Smooth muscle cell (in vitro differentiated cells): ENCODE measurements around the gene TXNDC11. TPM values are rescaled to one million over a fixed set of nuclear protein-coding genes. Genes with fewer than 3 reads are reported as not detected.
A peak's percentile ranks its signal among the peaks of the same experiment; 100 is the strongest.

Experiments used
- DNase-seq: peaks from one replicate; lab custom pipeline; 2025; ENCODE audit not compliant: unreplicated experiment; lab: John Stamatoyannopoulos, UW
- H2AFZ ChIP-seq: fragments of 200-600 bp; sonication (generic); 2 replicates; pipeline ENCODE4 v1.6.0; 2016; ENCODE audit warnings: antibody characterized with exemption, low read depth, mild to moderate bottlenecking
- H3F3A ChIP-seq: fragments of 200-600 bp; sonication (generic); 2 replicates; pipeline ENCODE4 v1.6.0; 2017; ENCODE audit warnings: antibody characterized with exemption, low read depth
- H3K27ac ChIP-seq: fragments of 200-600 bp; sonication (generic); 2 replicates; pipeline ENCODE4 v1.5.1; 2016; ENCODE audit warnings: low read depth, mild to moderate bottlenecking
- H3K27me3 ChIP-seq: fragments of 200-600 bp; sonication (generic); 2 replicates; pipeline ENCODE4 v1.6.1; 2016; ENCODE audit warnings: low read depth, mild to moderate bottlenecking
- H3K36me3 ChIP-seq: fragments of 200-600 bp; sonication (generic); 2 replicates; pipeline ENCODE4 v1.5.1; 2016; ENCODE audit warnings: low read depth
- H3K4me1 ChIP-seq: fragments of 200-600 bp; sonication (generic); 2 replicates; pipeline ENCODE4 v1.5.1; 2016; ENCODE audit warnings: low read depth
- H3K4me2 ChIP-seq: fragments of 200-600 bp; sonication (generic); 2 replicates; pipeline ENCODE4 v1.6.0; 2016; ENCODE audit warnings: mild to moderate bottlenecking
- H3K4me3 ChIP-seq: fragments of 200-600 bp; sonication (generic); 2 replicates; pipeline ENCODE4 v1.5.1; 2016; ENCODE audit warnings: mild to moderate bottlenecking
- H3K79me2 ChIP-seq: fragments of 200-600 bp; sonication (generic); 2 replicates; pipeline ENCODE4 v1.6.0; 2016; ENCODE audit warnings: low read depth, mild to moderate bottlenecking
- H3K9ac ChIP-seq: fragments of 200-600 bp; sonication (generic); 2 replicates; pipeline ENCODE4 v1.6.0; 2016; ENCODE audit warnings: low read depth
- H3K9me3 ChIP-seq: fragments of 200-600 bp; sonication (generic); replicated peaks from 2 replicates; pipeline ENCODE4 v1.5.1; 2016; ENCODE audit warnings: low read depth
- H4K20me1 ChIP-seq: fragments of 200-600 bp; sonication (generic); 2 replicates; pipeline ENCODE4 v1.6.0; 2016; ENCODE audit warnings: low read depth
- CTCF ChIP-seq: fragments of 200-600 bp; sonication (generic); IDR thresholded peaks from 2 replicates; pipeline ENCODE4 v1.5.1; 2017; ENCODE audit warnings: borderline replicate concordance, mild to moderate bottlenecking, antibody characterized with exemption; ENCODE audit not compliant: insufficient read depth, poor library complexity, severe bottlenecking
- WGBS: methylation state at CpG from one replicate; pipeline ENCODE4 v1.1.7; 2016; ENCODE audit warnings: low lambda C conversion rate; 5-methylcytosine and 5-hydroxymethylcytosine counted together
- polyA plus RNA-seq: library from polyadenylated mRNA; unstranded; fragments of >200 nt; fragmentation: Nextera tagmentation; extraction: Ambion mirVana; gene quantifications from 2 replicates; pipeline ENCODE4 v1.2.1, GENCODE V29; 2016
- total RNA-seq: library from RNA; depleted of rRNA; stranded (reverse); fragments of >200 nt; gene quantifications from 2 replicates; pipeline ENCODE4 v1.2.3, GENCODE V29; 2014

Gene TXNDC11
- total and polyA plus RNA-seq, 2 experiments from 2014 or later: 27.3 to 30.8 TPM

DNA sequence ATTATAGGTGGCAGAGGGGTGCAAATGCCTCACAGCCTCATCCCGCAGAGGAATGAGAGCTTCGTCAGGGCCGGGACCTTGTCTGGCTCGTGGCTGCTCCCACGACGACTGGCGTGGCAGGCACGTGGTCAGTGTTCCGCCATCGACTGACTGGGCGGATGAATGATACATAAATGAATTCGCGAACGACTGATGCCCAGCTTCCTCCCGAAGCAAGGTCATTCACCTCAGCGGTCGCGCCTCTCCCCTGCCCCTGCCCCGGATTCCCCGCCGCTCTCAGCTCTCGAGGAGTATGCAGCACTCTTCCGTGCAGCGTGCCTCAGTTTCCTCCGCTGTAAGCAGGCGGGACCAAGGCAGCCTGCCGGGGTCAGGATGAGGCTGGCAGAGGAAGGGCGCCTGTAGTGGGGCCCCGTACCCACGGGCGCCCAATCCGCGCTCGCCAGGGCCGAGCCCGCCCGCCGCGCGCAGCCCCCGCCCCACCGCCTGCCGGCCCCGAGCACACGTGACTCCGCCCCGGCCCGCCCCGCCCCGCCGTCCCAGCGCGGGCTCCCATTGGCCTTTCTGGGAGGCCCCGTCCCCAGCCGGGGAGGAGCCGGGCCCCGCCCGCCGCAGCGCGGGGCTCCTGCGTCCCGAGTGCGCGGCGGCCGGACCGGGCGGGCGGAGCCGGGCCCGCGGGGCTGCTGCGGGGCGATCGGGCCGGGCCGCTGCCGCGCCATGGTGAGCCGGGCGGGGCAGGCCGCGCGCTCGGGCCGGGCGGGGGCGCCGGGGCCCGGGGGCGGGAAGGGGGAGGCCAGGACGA is 74.6 kb downstream of the TXNDC11 start, which contains the start of gene SNN:
Gene SNN, plus strand, starts transcription at position 632 of the 799 bp plus-strand sequence. CDS start 7,605 bp downstream, outside the sequence.
- H3K9me3 ChIP-seq: no peaks in the 10 kb centered on the region
- no peak within 1 kb of the TSS for H3K27ac ChIP-seq
- WGBS: 20% methylated on average over 46 of the region's 93 CpGs
- no peaks in the 10 kb centered on the region for H3F3A ChIP-seq
- no peaks in the 10 kb centered on the region for H3K27me3 ChIP-seq
- no peak for TF ChIP-seq CTCF
- H3K4me1 ChIP-seq: peaks cover 11% of the 10 kb centered on the region
- H3K4me3 ChIP-seq: peak within 1 kb of the TSS; percentile 80
- H3K79me2 ChIP-seq: peaks cover 15% of the 10 kb centered on the region
- peaks cover 42% of the 10 kb centered on the region for H4K20me1 ChIP-seq
- peak within 1 kb of the TSS; percentile 95 for H3K4me2 ChIP-seq
- peak; percentile 45 for DNase-seq
- peak within 1 kb of the TSS; percentile 74 for H3K9ac ChIP-seq
- H3K36me3 ChIP-seq: no peaks in the 10 kb centered on the region
- peak within 1 kb of the TSS; percentile 78 for H2AFZ ChIP-seq

- Histone ChIP-seq H2AFZ (peak overlapping the region; percentile 78), H3K4me3 (no peak overlapping the region), H3K79me2 (peaks cover 15% of the 10 kb centered on the region), H4K20me1 (peaks cover 35% of the 10 kb centered on the region), H3K9me3 (no peaks in the 10 kb centered on the region), H3K9ac (no peak overlapping the region), H3K4me2 (no peak overlapping the region), H3F3A (no peaks in the 10 kb centered on the region), H3K27me3 (no peaks in the 10 kb centered on the region), H3K4me1 (peaks cover 11% of the 10 kb centered on the region), H3K36me3 (no peaks in the 10 kb centered on the region), H3K27ac (no peak overlapping the region)
- 93% methylated on average over 11 of the region's 11 CpGs for WGBS
- TF ChIP-seq CTCF: no peak
- no peak for DNase-seq
Observed at GRCh38 chr16:11667221-11667823, 75.3 kb downstream of the TXNDC11 start.

DNA sequence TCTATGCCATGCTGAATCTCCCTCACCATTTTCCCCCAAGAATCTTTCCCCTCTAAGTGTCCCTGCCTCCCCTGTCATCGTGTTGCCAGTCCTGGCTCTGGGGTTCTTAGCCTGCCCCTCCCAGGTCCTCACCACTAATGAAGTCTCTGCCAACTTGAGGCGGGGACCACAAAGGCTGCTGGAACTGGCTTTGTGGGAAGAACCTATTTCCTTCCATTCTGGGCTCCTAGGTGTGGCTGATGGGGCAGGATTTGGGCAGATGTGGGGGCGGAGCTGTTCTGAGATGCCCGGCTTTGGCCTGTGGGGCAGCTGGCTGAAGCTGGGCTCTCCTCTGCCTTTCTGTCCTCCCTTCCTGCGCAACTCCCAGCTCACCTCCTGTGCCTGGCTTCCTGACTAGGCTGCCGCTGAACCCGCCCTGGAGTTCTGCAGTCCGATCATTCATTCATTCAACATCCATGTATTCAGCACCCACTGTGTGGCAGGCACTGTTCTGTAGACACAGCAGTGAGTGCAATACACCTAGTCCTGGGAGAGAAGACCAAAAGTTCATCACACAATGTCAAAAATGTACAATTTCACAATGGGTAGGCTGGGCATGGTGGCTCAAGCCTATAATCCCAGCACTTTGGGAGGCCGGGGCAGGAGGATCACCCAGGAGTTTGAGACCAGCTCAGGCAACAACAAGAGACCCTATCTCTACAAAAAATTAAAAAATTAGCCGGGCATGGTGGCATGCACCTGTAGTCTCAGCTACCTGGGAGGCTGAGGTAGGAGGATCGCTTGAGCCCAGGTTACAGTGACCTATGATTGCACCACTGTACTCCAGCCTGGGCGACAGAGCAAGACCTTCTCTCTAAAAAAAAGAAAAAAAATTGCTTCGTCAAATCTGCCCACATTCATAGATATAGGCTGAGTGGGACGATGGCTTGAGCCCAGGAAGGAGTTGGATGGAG is 76.3 kb downstream of the TXNDC11 start:
- H2AFZ ChIP-seq: no peak overlapping the region
- no peak overlapping the region for H3K27ac ChIP-seq
- peaks cover 11% of the 10 kb centered on the region for H3K4me1 ChIP-seq
- no peak overlapping the region for H3K4me2 ChIP-seq
- no peaks in the 10 kb centered on the region for H3K27me3 ChIP-seq
- DNase-seq: no peak
- WGBS: 92% methylated on average over 14 of the region's 14 CpGs
- H3K36me3 ChIP-seq: no peaks in the 10 kb centered on the region
- no peak overlapping the region for H3K4me3 ChIP-seq
- H3K9me3 ChIP-seq: no peaks in the 10 kb centered on the region
- no peak for TF ChIP-seq CTCF
- H4K20me1 ChIP-seq: peaks cover 25% of the 10 kb centered on the region
- peaks cover 15% of the 10 kb centered on the region for H3K79me2 ChIP-seq
- no peak overlapping the region for H3K9ac ChIP-seq
- H3F3A ChIP-seq: no peaks in the 10 kb centered on the region
